ENCODE measurements around the gene RRP1.

GRCh38 chr21:43759651-43760050 is 29.7 kb upstream of the RRP1 start:
- TF ChIP-seq POLR2AphosphoS2 (IDR thresholded peaks at IDR 0.05; ENCODE audit: low read length) (no peak), FOXJ3 (CRISPR knock-in tag; IDR thresholded peaks at IDR 0.05) (no peak), EZH2 (IDR thresholded peaks at IDR 0.05; ENCODE audit: borderline replicate concordance, low read depth, low read length) (no peak), NFRKB (IDR thresholded peaks at IDR 0.05; ENCODE audit: low read depth) (no peak), MTA1 (IDR thresholded peaks at IDR 0.05; ENCODE audit: borderline replicate concordance) (no peak), JUNB (CRISPR knock-in tag; conservative IDR thresholded peaks at IDR 0.05) (no peak)

Data from K562 (cell line).